Fibroblast of lung (primary cell): ENCODE data around the gene ALDH1A1. TPM values are rescaled to one million over a fixed set of nuclear protein-coding genes. Genes with fewer than 3 reads are reported as not detected.

ENCODE experiments used
- DNase-seq, 2 donors: peaks; one replicate each; pipeline versions ENCODE4 v3.0.0 to v3.0.0-alpha.2; 2010; ENCODE audit warnings: low read depth in 2 of 2
- H2AFZ ChIP-seq: 2 replicates; pipeline ENCODE4 v1.5.1; 2012; ENCODE audit warnings: low read length, control low read depth, inconsistent platforms
- H3K27ac ChIP-seq: 2 replicates; pipeline ENCODE4 v1.5.1; 2011; ENCODE audit warnings: low read length, control low read depth; ENCODE audit not compliant: insufficient read depth
- H3K27me3 ChIP-seq: 2 replicates; pipeline ENCODE4 v1.5.1; 2011; ENCODE audit warnings: mild to moderate bottlenecking, low read length; ENCODE audit not compliant: control insufficient read depth, insufficient read depth
- H3K36me3 ChIP-seq: 2 replicates; pipeline ENCODE4 v1.5.1; 2011; ENCODE audit warnings: low read length; ENCODE audit not compliant: control insufficient read depth, insufficient read depth
- H3K4me1 ChIP-seq: 2 replicates; pipeline ENCODE4 v1.5.1; 2011; ENCODE audit warnings: low read length; ENCODE audit not compliant: control insufficient read depth, insufficient read depth; ENCODE audit errors: extremely low read depth
- H3K4me2 ChIP-seq: 2 replicates; pipeline ENCODE4 v1.5.1; 2011; ENCODE audit warnings: low read length, control low read depth; ENCODE audit not compliant: insufficient read depth; ENCODE audit errors: extremely low read depth
- H3K4me3 ChIP-seq, 4 experiments: fragments of 200-600 bp in 1 of 4; sonication (generic) in 1 of 4; replicated peaks in 1 of 4; 2 replicates each; pipeline ENCODE4 v1.5.1; 2011 to 2016; ENCODE audit warnings: low read length in 4 of 4, low read depth in 3 of 4, mild to moderate bottlenecking in 3 of 4, control low read depth in 2 of 4, inconsistent platforms in 1 of 4, mixed read lengths in 1 of 4; ENCODE audit not compliant: insufficient read depth in 1 of 4; ENCODE audit errors: control extremely low read depth in 1 of 4
- H3K79me2 ChIP-seq: 2 replicates; pipeline ENCODE4 v1.5.1; 2012; ENCODE audit warnings: mild to moderate bottlenecking, low read length, inconsistent platforms; ENCODE audit not compliant: control insufficient read depth, insufficient read depth
- H3K9ac ChIP-seq: 2 replicates; pipeline ENCODE4 v1.5.1; 2011; ENCODE audit warnings: mild to moderate bottlenecking, low read length, control low read depth; ENCODE audit not compliant: insufficient read depth
- H3K9me3 ChIP-seq: 2 replicates; pipeline ENCODE4 v1.5.1; 2012; ENCODE audit warnings: low read depth, low read length; ENCODE audit not compliant: control insufficient read depth, insufficient read depth
- H4K20me1 ChIP-seq: 2 replicates; pipeline ENCODE4 v1.5.1; 2011; ENCODE audit warnings: low read length; ENCODE audit not compliant: control insufficient read depth, insufficient read depth; ENCODE audit errors: extremely low read depth
- CTCF ChIP-seq, 2 donors: IDR thresholded peaks in 1 of 2; conservative IDR thresholded peaks in 1 of 2; 1 replicate in 1 of 2; 2 replicates in 1 of 2; pipeline ENCODE4 v1.5.1; 2011 to 2012; ENCODE audit warnings: low read length in 2 of 2, control low read depth in 1 of 2, inconsistent platforms in 1 of 2, low read depth in 1 of 2, mild to moderate bottlenecking in 1 of 2
- EZH2 ChIP-seq: IDR thresholded peaks from 2 replicates; pipeline ENCODE4 v1.5.1; 2012; ENCODE audit warnings: low read length, control low read depth, mild to moderate bottlenecking; ENCODE audit errors: missing control alignments
- polyA plus RNA-seq, 2 donors: library from polyadenylated mRNA; depleted of rRNA in 1 of 2; stranded (reverse) in 1 of 2; unstranded in 1 of 2; fragments of >200 nt; gene quantifications; 2 replicates each; pipeline ENCODE4 v1.2.1, GENCODE V29; 2011 to 2012; ENCODE audit warnings: missing spikeins in 1 of 2
- total RNA-seq: library from RNA; depleted of rRNA; stranded (reverse); fragments of >200 nt; gene quantifications from 2 replicates; pipeline ENCODE4 v1.2.1, GENCODE V29; 2014

The ALDH1A1 gene
- total and polyA plus RNA-seq, 2 donors (not counting 1 experiment from before 2014, with no cell fraction given) = 7.4 to 46.1 TPM

- Histone ChIP-seq H3K27ac (no peak overlapping the region), H3K4me1 (no peaks in the 10 kb centered on the region), H3K27me3 (no peaks in the 10 kb centered on the region), H3K9me3 (no peaks in the 10 kb centered on the region), H3K9ac (no peak overlapping the region), H3K79me2 (no peaks in the 10 kb centered on the region), H4K20me1 (no peaks in the 10 kb centered on the region), H3K4me2 (no peak overlapping the region), H3K4me3 (no peak overlapping the region), H2AFZ (no peak overlapping the region), H3K36me3 (no peaks in the 10 kb centered on the region)
- TF ChIP-seq CTCF (conservative IDR thresholded peaks at IDR 0.05 in 1 of 2, IDR thresholded peaks at IDR 0.05 in 1 of 2; ENCODE audit: low read depth in 1 of 2, low read length in 2 of 2) = no peak
- TF ChIP-seq EZH2 = no peak
- DNase-seq = peak; percentile 13 to 29
Observed at GRCh38 chr9:72982146-72982799, 29.4 kb upstream of the ALDH1A1 start.

GRCh38 chr9:72981433-72981832 is 28.6 kb upstream of the ALDH1A1 start:
- no peak for TF ChIP-seq CTCF (conservative IDR thresholded peaks at IDR 0.05 in 1 of 2, IDR thresholded peaks at IDR 0.05 in 1 of 2; ENCODE audit: low read depth in 1 of 2, low read length in 2 of 2)
- TF ChIP-seq EZH2 = no peak
- Histone ChIP-seq H3K27me3 (no peaks in the 10 kb centered on the region), H3K4me3 (no peak overlapping the region), H3K79me2 (no peaks in the 10 kb centered on the region), H2AFZ (no peak overlapping the region), H3K4me2 (no peak overlapping the region), H3K9ac (no peak overlapping the region), H3K9me3 (no peaks in the 10 kb centered on the region), H3K36me3 (no peaks in the 10 kb centered on the region), H4K20me1 (no peaks in the 10 kb centered on the region), H3K27ac (no peak overlapping the region), H3K4me1 (no peaks in the 10 kb centered on the region)
- no peak for DNase-seq

- Histone ChIP-seq H3K4me2 (no peak overlapping the region), H4K20me1 (no peaks in the 10 kb centered on the region), H3K4me1 (no peaks in the 10 kb centered on the region), H3K9ac (no peak overlapping the region), H3K4me3 (no peak overlapping the region), H3K27ac (no peak overlapping the region), H2AFZ (no peak overlapping the region), H3K36me3 (no peaks in the 10 kb centered on the region), H3K9me3 (no peaks in the 10 kb centered on the region), H3K79me2 (no peaks in the 10 kb centered on the region), H3K27me3 (no peaks in the 10 kb centered on the region)
- TF ChIP-seq CTCF (conservative IDR thresholded peaks at IDR 0.05 in 1 of 2, IDR thresholded peaks at IDR 0.05 in 1 of 2; ENCODE audit: low read depth in 1 of 2, low read length in 2 of 2) = no peak
- no peak for TF ChIP-seq EZH2
- DNase-seq = no peak
Observed at GRCh38 chr9:72980600-72981265, 27.9 kb upstream of the ALDH1A1 start.
